GM21737 (cell line): Measurements from ENCODE around the gene RAB40A.
"Not testable (repeated sequence)": the region's sequence is repeated elsewhere in the genome, so short reads cannot be mapped to it uniquely, and the experiment has no call there.

Experiments used
- ATAC-seq: cut with Tn5 transposase; IDR thresholded peaks from one replicate; pipeline ENCODE4 v1.9.1; 2021; ENCODE audit warnings: mild to moderate bottlenecking, moderate library complexity; ENCODE audit not compliant: unreplicated experiment

The RAB40A gene

DNA sequence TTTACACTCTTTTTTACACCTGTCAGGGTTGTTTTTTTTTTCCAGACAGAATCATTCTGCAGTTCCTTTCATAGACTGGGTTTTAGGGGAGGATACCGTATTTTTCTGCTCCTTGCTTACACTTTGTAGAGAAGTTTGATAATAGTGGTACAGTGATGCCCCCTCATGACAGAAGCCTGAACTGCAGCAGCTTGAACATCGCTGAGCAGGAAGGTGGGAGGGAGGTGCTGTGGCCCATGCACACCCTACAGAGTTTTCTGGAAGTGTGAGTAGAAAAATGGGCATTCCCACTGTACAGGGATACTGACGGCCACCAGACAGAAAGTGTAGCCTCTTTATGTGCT, 54.5 kb downstream of the RAB40A start:
- ATAC-seq = peak; percentile 96

DNA sequence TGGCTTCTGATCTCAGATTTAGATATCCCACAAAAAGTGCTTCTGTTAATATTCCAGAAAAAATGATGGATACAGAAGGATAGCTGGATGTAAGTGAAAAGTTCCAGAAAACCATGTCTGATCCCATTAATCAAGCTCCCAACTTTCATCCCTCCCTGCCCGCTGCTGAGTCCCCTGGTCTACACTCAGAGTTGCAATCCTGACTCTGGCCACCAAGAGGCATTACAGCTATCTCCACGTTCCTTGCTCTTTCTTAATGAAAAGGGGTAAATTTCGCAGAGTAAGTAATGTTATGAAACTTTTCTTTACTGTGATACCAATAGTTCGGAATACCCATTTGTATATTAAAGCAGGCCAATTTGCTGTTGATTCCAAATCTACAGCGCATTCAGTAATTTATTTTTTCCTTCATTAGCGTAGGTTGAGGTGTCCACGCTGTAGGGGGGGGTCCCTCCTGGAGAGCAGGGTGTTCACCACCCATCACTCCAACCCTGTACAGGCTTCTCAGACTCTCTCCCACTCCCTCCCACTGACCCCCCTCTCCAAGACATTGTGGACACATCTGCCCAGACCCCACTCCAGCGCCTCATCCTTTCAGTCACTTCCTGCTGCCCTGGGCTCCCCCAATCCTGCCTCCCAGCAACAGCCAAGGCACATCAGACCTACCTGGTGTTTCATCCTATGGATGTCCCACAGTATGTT, 55.1 kb downstream of the RAB40A start:
- ATAC-seq = peak; percentile 76

DNA sequence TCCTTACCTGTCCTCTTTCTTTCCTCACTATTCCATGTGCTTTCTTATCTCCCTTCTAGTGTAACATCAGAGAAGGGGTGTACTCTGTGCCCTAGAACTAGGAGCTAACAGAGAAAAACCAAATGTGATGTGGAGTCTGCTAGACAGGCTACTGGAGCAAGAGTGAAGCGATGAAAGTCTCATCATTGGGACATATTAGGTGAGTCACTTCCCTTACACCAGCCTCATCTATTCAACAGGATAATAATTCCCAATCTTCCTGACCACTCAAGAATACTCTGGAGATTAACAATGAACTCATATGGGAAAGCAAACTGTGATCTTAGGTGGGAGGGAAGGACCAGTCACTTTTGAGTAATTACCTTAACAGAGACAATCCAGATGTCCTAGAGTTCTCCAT, 58.1 kb downstream of the RAB40A start:
- no peak for ATAC-seq

DNA sequence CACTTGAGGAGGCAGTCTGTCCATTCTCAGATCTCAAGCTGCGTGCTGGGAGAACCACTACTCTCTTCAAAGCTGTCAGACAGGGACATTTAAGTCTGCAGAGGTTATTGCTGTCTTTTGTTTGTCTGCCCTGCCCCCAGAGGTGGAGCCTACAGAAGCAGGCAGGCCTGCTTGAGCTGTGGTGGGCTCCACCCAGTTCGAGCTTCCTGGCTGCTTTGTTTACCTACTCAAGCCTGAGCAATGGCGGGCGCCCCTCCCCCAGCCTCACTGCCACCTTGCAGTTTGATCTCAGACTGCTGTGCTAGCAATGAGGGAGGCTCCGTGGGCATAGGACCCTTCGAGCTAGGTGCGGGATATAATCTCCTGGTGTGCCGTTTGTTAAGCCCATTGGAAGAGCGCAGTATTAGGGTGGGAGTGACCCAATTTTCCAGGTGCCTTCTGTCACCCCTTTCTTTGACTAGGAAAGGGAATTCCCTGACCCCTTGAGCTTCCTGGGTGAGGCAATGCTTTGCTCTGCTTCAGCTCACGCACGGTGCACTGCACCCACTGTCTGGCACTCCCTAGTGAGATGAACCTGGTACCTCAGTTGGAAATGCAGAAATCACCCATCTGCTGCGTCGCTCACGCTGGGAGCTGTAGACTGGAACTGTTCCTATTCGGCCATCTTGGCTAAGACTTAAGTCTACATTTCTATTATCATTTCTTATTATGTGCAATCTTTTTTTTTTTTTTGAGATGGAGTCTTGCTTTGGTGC, 59.1 kb downstream of the RAB40A start:
- not testable (repeated sequence) for ATAC-seq

DNA sequence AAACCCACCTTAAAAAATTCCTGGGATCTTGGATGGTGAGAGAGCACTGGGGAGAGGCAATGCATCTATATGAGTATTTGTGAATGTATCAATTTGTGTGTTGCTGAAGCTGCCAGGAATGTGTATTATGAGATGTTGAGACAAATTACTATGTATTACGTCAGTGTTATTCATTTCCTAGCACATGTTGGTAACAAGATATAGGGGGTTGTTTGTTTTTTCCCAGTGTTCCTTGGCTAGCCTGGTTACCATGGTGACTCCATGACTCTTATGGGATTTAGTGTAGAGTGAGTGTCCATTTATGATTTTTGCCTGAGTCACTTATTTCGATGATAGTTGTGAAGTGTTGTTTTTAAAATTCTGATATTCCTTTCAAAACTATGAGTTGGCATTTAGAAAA, 65.6 kb downstream of the RAB40A start:
- no peak for ATAC-seq
